Measurements from ENCODE around the gene SLC35F3.

SLC35F3 gene

DNA sequence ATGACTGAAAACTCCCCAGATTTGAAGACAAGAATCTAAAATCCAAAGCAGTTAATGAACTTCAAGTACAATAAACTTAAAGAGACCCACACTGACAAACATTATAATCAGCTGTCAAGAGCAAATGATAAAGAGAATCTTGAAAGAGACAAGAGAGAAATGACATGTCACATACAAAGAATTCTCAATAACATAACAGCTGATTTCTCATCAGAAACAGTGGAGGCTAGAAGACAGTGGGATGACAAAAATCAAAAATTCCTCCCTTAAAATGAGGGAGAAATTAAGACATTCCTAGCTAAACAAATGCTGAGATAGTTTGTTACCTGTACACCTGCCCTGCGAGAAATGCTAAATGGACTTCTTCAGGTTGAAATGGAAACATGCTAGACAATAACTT is 432.8 kb downstream of the SLC35F3 start:
- TF ChIP-seq, protein P1, sequence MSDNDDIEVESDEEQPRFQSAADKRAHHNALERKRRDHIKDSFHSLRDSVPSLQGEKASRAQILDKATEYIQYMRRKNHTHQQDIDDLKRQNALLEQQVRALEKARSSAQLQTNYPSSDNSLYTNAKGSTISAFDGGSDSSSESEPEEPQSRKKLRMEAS (IDR thresholded peaks at IDR 0.05; ENCODE audit: low read depth, low read length), result no peak
- TF ChIP-seq MYC (IDR thresholded peaks at IDR 0.05; ENCODE audit: low read depth, low read length), result no peak
- TF ChIP-seq, protein P2, sequence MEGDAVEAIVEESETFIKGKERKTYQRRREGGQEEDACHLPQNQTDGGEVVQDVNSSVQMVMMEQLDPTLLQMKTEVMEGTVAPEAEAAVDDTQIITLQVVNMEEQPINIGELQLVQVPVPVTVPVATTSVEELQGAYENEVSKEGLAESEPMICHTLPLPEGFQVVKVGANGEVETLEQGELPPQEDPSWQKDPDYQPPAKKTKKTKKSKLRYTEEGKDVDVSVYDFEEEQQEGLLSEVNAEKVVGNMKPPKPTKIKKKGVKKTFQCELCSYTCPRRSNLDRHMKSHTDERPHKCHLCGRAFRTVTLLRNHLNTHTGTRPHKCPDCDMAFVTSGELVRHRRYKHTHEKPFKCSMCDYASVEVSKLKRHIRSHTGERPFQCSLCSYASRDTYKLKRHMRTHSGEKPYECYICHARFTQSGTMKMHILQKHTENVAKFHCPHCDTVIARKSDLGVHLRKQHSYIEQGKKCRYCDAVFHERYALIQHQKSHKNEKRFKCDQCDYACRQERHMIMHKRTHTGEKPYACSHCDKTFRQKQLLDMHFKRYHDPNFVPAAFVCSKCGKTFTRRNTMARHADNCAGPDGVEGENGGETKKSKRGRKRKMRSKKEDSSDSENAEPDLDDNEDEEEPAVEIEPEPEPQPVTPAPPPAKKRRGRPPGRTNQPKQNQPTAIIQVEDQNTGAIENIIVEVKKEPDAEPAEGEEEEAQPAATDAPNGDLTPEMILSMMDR (IDR thresholded peaks at IDR 0.05; ENCODE audit: low read depth, low read length), result no peak
- TF ChIP-seq POLR2A (IDR thresholded peaks at IDR 0.05; ENCODE audit: extremely low read depth, insufficient read length), result no peak
- no peak for DNase-seq (ENCODE audit: low read depth)
- no peak overlapping the region for H3K4me3 ChIP-seq (ENCODE audit: low read depth, low read length)

DNA sequence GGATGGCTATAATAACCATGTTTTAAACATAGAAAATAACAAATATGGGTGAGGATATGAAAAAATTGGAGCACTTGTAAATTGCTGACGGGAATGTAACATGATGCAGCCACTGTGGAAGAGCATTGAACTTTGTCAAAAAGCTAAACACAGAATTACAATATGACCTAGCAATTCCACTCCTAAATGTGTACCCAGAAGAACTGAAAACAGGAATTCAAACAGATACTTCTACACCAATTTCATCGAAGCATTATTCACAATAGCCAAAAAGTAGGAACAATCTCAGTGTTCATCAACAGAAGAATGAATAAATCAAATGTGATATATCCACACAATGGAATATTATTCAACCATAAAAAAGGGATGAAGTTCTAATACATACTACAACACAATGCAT is 436.1 kb downstream of the SLC35F3 start:
- TF ChIP-seq, protein P1 (IDR thresholded peaks at IDR 0.05; ENCODE audit: low read depth, low read length), result no peak
- TF ChIP-seq, protein P2 (IDR thresholded peaks at IDR 0.05; ENCODE audit: low read depth, low read length), result no peak
- TF ChIP-seq MYC (IDR thresholded peaks at IDR 0.05; ENCODE audit: low read depth, low read length), result no peak
- TF ChIP-seq POLR2A (IDR thresholded peaks at IDR 0.05; ENCODE audit: extremely low read depth, insufficient read length), result no peak
- no peak for DNase-seq (ENCODE audit: low read depth)
- H3K4me3 ChIP-seq (ENCODE audit: low read depth, low read length), result no peak overlapping the region

DNA sequence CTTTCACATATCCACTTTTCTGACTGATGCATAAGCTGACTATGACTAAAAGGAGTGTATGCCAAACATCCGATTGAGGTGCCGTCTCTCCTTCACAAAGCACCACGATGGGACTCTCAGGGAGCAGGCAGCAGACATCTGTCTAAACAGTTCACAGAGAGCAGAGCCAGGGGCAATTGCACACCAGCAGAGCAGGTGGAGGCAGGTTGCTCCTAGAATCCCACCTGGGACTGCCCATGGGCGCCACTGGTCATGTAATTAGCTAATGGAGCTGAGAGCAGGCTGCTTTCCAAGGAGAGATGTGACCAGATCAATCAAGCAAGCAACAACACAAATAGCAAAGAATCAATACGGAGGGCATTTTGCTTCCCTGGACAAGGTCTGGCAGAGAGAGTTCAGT is 438.3 kb downstream of the SLC35F3 start:
- no peak overlapping the region for H3K4me3 ChIP-seq (ENCODE audit: low read depth, low read length)
- TF ChIP-seq, protein P1 (IDR thresholded peaks at IDR 0.05; ENCODE audit: low read depth, low read length), result no peak
- no peak for TF ChIP-seq POLR2A (IDR thresholded peaks at IDR 0.05; ENCODE audit: extremely low read depth, insufficient read length)
- TF ChIP-seq, protein P2 (IDR thresholded peaks at IDR 0.05; ENCODE audit: low read depth, low read length), result no peak
- TF ChIP-seq MYC (IDR thresholded peaks at IDR 0.05; ENCODE audit: low read depth, low read length), result no peak
- no peak for DNase-seq (ENCODE audit: low read depth)

DNA sequence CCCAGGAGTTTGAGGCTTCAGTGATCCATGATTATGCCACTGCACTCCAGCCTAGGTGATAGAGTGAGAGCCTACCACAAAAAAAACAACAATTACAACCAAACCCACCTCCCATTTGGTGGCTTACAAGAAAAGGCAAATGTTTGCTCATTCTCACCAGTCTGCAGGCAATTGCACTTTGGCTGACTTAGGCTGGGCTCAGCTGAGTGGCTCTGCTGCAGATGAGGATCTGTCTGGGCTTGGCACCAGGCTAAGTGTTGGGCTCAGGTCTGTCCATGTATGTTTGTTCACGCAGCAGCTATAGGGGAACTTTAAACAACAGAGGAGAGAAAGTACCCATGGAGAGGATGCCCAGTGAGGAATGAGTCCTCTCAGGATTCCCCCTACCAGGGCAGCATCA is 440.8 kb downstream of the SLC35F3 start:
- H3K4me3 ChIP-seq (ENCODE audit: low read depth, low read length), result no peak overlapping the region
- no peak for DNase-seq (ENCODE audit: low read depth)
- TF ChIP-seq, protein P1 (IDR thresholded peaks at IDR 0.05; ENCODE audit: low read depth, low read length), result no peak
- TF ChIP-seq POLR2A (IDR thresholded peaks at IDR 0.05; ENCODE audit: extremely low read depth, insufficient read length) (no peak), MYC (IDR thresholded peaks at IDR 0.05; ENCODE audit: low read depth, low read length) (no peak)
- TF ChIP-seq, protein P2 (IDR thresholded peaks at IDR 0.05; ENCODE audit: low read depth, low read length), result no peak

DNA sequence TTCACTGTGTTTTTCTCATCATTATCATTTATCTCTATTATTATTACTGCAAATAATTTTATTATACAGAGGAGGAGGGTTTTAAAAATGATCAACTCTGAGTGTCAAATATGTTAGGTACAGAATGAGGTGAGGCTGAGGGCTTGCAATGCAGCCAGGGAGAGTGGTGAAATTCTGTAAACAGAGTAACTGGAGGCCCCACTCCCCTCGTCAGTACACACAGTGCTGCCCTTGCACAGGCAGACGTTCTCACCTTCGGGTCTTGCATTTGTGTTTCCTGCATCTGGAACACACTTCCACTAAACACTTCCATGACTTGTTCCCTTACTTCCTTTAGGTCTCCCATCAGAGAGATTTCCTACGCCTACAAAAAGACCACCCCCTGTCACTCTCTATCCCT is 444.5 kb downstream of the SLC35F3 start:
- no peak overlapping the region for H3K4me3 ChIP-seq (ENCODE audit: low read depth, low read length)
- no peak for DNase-seq (ENCODE audit: low read depth)
- TF ChIP-seq, protein P2 (IDR thresholded peaks at IDR 0.05; ENCODE audit: low read depth, low read length), result no peak
- TF ChIP-seq POLR2A (IDR thresholded peaks at IDR 0.05; ENCODE audit: extremely low read depth, insufficient read length) (no peak), MYC (IDR thresholded peaks at IDR 0.05; ENCODE audit: low read depth, low read length) (no peak)
- TF ChIP-seq, protein P1 (IDR thresholded peaks at IDR 0.05; ENCODE audit: low read depth, low read length), result no peak

All from NB4 (cell line).